Measurements from ENCODE around the gene RBP2. TPM values are rescaled to one million over a fixed set of nuclear protein-coding genes. Genes with fewer than 3 reads are reported as not detected.

The RBP2 gene
- total RNA-seq, 6 experiments from 2014 or later, result not detected

DNA sequence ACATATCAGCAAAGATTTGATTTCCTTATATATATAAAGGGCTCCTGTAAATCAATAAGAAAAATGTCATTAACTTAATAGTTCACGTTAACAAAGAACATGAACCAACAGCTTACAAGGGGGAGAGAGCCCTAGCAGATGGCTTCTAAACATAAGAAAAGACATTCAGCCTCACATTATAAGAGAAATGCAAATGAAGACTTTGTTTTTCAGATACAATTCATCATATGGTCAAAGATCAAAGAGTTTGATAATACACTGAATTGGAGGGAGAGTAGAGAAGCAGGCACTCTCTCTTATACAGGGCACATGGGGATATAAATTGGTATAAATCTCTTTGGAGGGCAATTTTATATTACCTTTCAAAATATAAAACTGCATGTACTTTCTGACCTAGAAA lies 21.1 kb downstream of the RBP2 start:
- Mint-ChIP-seq H3K4me3 (no peak overlapping the region), H3K36me3 (ENCODE audit: low read depth) (no peaks in the 10 kb centered on the region), H3K27me3 (ENCODE audit: insufficient read depth) (no peaks in the 10 kb centered on the region), H3K9me3 (peaks cover 4% of the 10 kb centered on the region), H3K27ac (no peak overlapping the region), H3K4me1 (ENCODE audit: low read depth) (no peaks in the 10 kb centered on the region)
- TF ChIP-seq, protein P1, sequence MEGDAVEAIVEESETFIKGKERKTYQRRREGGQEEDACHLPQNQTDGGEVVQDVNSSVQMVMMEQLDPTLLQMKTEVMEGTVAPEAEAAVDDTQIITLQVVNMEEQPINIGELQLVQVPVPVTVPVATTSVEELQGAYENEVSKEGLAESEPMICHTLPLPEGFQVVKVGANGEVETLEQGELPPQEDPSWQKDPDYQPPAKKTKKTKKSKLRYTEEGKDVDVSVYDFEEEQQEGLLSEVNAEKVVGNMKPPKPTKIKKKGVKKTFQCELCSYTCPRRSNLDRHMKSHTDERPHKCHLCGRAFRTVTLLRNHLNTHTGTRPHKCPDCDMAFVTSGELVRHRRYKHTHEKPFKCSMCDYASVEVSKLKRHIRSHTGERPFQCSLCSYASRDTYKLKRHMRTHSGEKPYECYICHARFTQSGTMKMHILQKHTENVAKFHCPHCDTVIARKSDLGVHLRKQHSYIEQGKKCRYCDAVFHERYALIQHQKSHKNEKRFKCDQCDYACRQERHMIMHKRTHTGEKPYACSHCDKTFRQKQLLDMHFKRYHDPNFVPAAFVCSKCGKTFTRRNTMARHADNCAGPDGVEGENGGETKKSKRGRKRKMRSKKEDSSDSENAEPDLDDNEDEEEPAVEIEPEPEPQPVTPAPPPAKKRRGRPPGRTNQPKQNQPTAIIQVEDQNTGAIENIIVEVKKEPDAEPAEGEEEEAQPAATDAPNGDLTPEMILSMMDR (IDR thresholded peaks at IDR 0.05), result no peak
- DNase-seq, result no peak

DNA sequence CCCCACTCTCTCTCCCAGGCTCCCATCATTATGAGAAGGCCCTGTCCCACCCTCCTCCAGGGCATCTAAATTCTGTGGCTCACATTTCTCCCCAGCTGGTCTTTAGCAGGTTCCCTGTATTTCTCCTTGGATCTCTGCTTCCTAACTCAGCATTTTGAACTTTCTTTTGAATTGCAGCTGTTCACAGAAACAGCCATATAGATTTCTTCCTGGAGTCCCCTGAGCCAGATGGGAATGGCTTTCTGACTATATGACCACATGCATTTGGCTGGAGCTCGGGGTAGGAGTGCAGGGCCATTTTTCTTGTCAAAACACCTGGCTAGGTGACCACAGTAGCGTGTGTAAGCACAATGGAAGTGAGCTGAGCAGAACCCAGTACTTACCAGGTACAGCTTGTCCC lies 22.0 kb downstream of the RBP2 start:
- no peaks in the 10 kb centered on the region for H3K36me3 Mint-ChIP-seq (ENCODE audit: low read depth)
- H3K4me3 Mint-ChIP-seq, result no peak overlapping the region
- no peak for DNase-seq
- H3K9me3 Mint-ChIP-seq, result no peaks in the 10 kb centered on the region
- no peaks in the 10 kb centered on the region for H3K27me3 Mint-ChIP-seq (ENCODE audit: insufficient read depth)
- no peak overlapping the region for H3K27ac Mint-ChIP-seq
- TF ChIP-seq, protein P1 (IDR thresholded peaks at IDR 0.05), result no peak
- H3K4me1 Mint-ChIP-seq (ENCODE audit: low read depth), result no peaks in the 10 kb centered on the region

DNA sequence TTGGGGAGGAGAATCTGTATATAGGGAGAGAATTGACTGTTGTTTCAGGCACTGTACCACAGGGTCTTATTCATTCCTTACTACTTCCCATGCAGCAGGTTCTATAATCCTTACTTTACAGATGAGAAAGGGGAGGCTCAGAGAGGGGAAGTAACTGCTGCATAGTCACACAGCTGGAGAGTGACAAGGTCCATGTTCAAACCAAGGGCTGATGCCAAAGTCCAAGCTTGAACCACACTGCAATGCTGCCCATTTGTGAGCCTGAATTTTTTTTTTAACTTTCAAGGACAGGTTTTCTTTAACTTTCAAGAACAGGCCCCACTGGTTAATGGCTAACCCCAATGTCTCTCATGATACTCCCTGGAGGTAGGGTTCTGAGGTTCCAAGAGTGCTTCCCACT lies 26.2 kb downstream of the RBP2 start:
- TF ChIP-seq, protein P1 (IDR thresholded peaks at IDR 0.05), result no peak
- DNase-seq, result no peak
- Mint-ChIP-seq H3K4me3 (no peak overlapping the region), H3K4me1 (ENCODE audit: low read depth) (no peaks in the 10 kb centered on the region), H3K9me3 (peaks cover 5% of the 10 kb centered on the region; the same call in 1 of the 2 replicates), H3K27me3 (ENCODE audit: insufficient read depth) (peaks cover 2% of the 10 kb centered on the region; the same call in 1 of the 2 replicates), H3K36me3 (ENCODE audit: low read depth) (no peaks in the 10 kb centered on the region), H3K27ac (no peak overlapping the region)

DNA sequence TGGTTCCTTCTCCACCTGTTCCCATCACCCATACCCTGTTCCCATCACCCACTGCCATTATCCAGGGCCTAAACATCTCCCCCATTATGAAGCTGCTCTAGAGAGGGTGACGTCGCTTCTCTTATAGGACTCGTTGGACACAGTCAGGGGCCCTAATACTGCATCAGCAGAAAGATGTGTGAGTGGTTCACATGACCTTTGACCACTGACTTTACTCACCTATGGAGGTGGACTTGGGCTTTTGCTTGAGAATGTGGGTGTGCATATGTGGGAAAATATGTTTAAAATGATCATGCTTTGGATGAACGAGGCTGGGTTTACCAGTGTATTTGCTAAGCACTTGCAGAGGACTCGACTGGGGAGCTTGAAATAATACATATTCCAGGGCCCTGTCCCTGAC lies 26.8 kb downstream of the RBP2 start:
- Mint-ChIP-seq H3K4me3 (no peak overlapping the region), H3K36me3 (ENCODE audit: low read depth) (no peaks in the 10 kb centered on the region), H3K27ac (no peak overlapping the region), H3K4me1 (ENCODE audit: low read depth) (no peaks in the 10 kb centered on the region), H3K27me3 (ENCODE audit: insufficient read depth) (peaks cover 2% of the 10 kb centered on the region; the same call in 1 of the 2 replicates), H3K9me3 (peaks cover 5% of the 10 kb centered on the region; the same call in 1 of the 2 replicates)
- no peak for DNase-seq
- TF ChIP-seq, protein P1 (IDR thresholded peaks at IDR 0.05), result no peak

DNA sequence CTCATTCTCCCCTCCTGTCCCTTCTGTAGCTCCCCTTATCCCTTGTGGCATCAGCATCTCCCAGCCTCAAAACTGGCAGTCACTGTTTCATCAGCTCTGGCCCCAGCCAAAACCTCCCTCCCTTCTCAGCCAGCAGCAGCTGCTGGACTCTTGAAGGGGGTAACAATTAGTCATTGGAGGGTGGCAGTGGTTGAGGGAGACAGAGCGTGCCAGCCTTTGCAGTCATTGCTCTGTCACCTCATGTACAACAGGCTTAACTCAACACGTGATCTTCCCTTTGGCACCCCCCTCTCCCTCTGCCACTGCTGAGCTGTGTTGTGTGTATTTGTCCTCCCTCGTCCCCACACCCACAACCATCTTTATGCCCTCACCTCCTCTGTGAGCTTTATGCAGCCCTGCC lies 28.2 kb downstream of the RBP2 start:
- DNase-seq, result no peak
- peaks cover 2% of the 10 kb centered on the region; the same call in 1 of the 2 replicates for H3K27me3 Mint-ChIP-seq (ENCODE audit: insufficient read depth)
- H3K9me3 Mint-ChIP-seq, result peaks cover 5% of the 10 kb centered on the region; the same call in 1 of the 2 replicates
- no peaks in the 10 kb centered on the region for H3K4me1 Mint-ChIP-seq (ENCODE audit: low read depth)
- no peaks in the 10 kb centered on the region for H3K36me3 Mint-ChIP-seq (ENCODE audit: low read depth)
- TF ChIP-seq, protein P1 (IDR thresholded peaks at IDR 0.05), result no peak
- H3K4me3 Mint-ChIP-seq, result no peak overlapping the region
- no peak overlapping the region for H3K27ac Mint-ChIP-seq

DNA sequence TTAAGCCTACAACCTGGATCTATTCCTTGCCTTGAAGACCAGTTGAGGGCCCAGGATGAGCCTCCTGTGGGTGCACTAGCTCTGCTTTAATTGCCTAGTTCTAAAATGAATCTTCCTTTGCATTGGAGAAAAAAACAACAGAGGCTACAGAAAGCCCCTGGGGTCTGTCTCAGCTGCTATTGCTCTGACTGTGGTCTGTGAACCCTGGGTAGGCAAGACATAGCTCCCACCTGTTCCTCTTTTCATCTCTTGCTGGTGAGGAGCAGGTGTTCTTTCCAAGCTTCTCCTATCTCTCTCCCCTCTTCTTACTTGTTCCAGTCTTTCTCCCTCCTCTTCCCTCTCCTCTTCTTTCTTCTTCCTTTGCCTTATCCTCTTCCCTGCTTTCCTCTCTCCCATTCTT lies 28.8 kb downstream of the RBP2 start:
- no peaks in the 10 kb centered on the region for H3K4me1 Mint-ChIP-seq (ENCODE audit: low read depth)
- no peak overlapping the region for H3K27ac Mint-ChIP-seq
- H3K4me3 Mint-ChIP-seq, result no peak overlapping the region
- peaks cover 2% of the 10 kb centered on the region; the same call in 1 of the 2 replicates for H3K27me3 Mint-ChIP-seq (ENCODE audit: insufficient read depth)
- no peak for DNase-seq
- H3K9me3 Mint-ChIP-seq, result peaks cover 5% of the 10 kb centered on the region; the same call in 1 of the 2 replicates
- TF ChIP-seq, protein P1 (IDR thresholded peaks at IDR 0.05), result no peak
- no peaks in the 10 kb centered on the region for H3K36me3 Mint-ChIP-seq (ENCODE audit: low read depth)

Measured in HFFc6 (cell line).